ENCODE data around the gene BID.
"Not testable (repeated sequence)": the region's sequence is repeated elsewhere in the genome, so short reads cannot be mapped to it uniquely, and the experiment has no call there.

BID gene

GRCh38 chr22:17769716-17770082 lies 4.6 kb downstream of the BID start:
- DNase-seq (ENCODE audit: low spot score), result no peak

GRCh38 chr22:17769013-17769715 lies 5.1 kb downstream of the BID start:
- DNase-seq (ENCODE audit: low spot score), result no peak

DNA sequence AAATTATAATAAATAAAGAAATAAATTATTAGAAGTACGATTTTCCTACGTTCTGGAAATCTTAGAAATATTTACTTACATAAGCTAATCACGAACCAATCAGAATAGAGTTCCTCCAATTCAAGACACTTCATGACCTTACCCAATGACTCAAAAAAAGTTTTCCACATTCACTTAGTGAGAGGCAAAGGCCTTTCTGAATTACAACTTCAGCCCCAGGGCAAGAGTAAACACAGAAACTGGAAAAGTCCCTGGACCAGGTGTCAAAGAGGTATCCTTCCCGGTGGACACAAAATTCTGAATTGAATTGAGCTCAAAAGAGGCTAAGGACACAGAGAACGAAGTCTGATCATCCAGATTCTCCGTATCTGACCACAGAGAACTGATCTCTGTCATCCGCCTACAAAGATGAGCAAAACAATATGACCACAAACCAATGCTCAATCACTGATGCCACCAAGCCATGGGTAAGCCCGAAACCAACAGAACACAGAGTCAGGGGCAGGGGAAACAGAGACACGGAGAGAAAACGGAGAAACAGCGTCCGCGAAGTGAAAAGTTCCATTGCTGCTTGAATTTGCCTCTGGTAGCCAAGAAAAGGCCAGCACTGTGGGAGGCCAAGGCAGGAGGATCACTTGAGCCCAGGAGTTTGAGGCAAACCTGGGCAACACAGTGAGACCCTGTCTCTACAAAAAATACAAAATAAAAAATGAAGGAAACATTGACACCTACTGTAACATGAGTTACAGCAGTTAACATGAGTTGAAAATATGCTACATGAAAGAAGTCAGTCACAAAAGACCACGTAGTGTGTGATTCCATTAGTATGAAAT lies 6.8 kb downstream of the BID start:
- no peak for DNase-seq (ENCODE audit: low spot score)

- DNase-seq (ENCODE audit: low spot score), result not testable (repeated sequence)
Observed at GRCh38 chr22:17764852-17765251, 9.4 kb downstream of the BID start.

- DNase-seq (ENCODE audit: low spot score), result no peak
Observed at GRCh38 chr22:17764036-17764435, 10.2 kb downstream of the BID start.

- not testable (repeated sequence) for DNase-seq (ENCODE audit: low spot score)
Observed at GRCh38 chr22:17763442-17763841, 10.8 kb downstream of the BID start.

DNA sequence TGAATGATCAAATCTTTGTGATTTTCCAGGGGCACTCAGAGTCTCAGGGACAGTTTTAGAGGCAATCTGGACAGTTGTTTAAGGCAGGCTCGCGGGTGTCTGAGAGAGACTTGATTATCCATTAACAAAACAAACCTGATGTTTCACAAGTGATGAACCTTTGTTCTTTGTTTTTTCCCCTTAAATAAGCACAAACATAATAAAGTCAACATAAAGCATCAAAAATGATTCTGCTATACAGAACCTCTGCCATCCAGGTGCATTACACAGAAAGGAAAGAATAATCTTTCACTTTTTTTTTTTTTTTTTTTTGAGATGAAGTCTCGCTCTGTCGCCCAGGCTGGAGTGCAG lies 13.2 kb downstream of the BID start:
- no peak for DNase-seq (ENCODE audit: low spot score)

DNA sequence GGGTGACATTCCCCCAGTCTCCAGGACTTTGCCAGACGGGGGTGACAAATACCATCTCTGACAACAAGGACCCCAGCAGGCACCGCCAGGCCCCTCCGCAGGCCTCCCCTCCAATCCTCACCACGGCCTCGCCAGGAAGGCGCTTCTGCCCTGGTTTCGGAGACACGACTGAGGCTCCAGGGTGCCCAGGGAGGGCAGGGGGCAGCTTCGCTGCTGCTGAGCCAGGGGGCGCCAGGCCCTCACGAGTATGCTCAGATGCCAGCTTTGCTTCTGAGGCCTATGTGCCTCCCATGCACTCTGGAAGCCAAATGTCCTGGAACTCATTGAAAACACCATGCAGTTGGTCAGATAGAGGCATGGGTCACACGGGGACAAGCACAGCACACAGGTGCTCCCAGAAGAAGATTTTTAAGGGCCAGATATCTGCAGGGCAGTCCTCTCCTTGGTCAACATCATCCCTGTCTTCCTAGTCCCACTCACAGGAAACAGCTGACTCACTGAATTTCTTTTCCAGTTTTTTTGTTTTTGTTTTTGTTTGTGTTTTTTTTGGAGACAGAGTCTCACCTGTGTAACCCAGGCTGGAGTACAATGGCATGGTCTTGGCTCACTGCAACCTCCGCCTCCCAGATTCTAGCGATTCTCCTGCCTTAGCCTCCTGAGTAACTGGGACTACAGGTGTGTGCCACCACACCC lies 19.9 kb downstream of the BID start:
- DNase-seq (ENCODE audit: low spot score), result no peak

DNA sequence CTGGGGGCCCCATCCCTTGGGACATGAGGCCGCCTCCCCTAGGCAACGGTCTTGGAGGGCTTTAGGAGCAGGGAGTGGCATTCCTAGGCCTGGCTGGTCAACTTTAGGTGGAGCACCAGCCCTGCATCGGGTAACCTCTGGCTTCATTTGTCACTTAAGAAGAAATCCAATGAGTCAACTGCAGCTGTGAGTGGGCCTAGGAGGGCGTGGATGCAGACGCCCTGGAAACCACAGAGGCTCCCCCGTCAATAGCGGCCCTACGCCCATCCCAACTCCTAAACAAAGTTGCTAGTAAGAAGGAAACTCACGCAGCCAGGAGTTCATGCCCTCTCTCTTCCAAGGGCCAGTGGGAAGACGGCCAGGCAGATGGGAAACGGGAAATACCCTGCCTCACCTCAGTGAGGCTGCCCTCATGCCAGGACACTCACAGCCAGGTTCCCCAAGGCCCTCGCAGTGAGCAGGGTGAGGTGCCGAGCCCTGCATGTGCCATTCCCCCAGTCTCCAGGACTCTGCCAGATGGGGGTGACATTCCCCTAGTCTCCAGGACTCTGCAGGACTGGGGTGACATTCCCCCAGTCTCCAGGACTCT lies 20.8 kb downstream of the BID start:
- DNase-seq (ENCODE audit: low spot score), result no peak

- no peak for DNase-seq (ENCODE audit: low spot score)
Observed at GRCh38 chr22:17751596-17751995, 22.7 kb downstream of the BID start.

DNA sequence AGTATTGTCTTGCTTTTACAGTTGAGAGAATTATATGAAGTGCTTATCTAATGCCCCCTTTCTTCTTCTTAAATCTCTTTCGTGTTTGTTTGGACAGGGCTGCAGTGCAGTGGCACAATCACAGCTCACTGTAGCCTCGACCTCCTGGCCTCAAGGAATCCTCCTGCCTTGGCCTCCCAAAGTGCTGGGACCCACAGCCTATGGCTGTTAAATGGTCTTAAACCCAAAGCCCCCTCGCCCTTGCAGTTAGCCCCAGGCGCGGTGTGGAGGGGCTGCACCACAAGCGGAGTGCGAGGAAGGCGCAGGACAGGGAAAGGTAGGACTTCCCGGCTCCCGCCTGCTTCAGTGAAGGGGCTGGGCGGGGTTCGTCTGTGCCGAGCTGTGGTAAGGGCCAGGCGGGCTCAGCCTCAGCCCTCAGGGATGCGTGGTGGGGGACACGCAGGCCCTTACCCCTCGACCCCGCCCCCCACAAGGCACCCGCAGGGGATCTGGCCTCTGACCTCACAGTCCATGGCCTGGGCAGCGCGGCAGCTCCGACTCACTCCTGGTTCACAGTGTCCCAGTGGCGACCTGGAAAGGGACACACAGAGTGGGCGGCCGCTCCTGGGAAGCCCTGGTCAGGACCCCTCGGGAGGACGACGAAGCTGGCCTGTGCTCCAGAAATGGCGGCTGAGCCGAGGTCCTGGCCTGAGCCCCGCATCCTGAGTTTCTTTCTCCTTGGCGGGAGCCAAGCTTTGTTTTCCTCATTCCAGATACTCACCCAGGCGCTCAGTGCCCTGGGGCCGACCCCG lies 24.5 kb downstream of the BID start:
- DNase-seq (ENCODE audit: low spot score), result no peak

GRCh38 chr22:17748555-17749353 lies 25.5 kb downstream of the BID start:
- DNase-seq (ENCODE audit: low spot score), result no peak

DNA sequence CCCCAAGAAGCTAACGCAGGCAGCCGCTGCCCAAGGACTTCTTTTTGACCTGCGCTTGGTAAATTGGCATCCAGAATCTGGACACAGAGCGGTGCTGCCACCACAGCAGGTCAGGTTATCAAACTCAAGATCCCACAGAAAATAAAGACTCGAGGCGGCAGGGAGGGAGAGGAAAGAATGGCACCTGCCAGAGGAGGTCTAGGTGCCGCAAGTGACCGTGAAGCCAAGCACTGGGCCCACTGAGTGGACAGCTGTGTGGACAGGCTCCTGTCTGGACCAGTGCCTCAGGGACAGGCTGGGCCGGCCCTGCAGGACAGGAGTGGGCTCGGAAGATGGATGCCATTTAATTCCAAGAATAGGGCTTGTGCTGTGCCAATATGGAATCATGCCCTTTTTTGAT lies 27.4 kb downstream of the BID start:
- no peak for DNase-seq (ENCODE audit: low spot score)

GRCh38 chr22:17744430-17744829 lies 29.8 kb downstream of the BID start:
- no peak for DNase-seq (ENCODE audit: low spot score)

- no peak for DNase-seq (ENCODE audit: low spot score)
Observed at GRCh38 chr22:17743661-17744411, 30.4 kb downstream of the BID start.

DNA sequence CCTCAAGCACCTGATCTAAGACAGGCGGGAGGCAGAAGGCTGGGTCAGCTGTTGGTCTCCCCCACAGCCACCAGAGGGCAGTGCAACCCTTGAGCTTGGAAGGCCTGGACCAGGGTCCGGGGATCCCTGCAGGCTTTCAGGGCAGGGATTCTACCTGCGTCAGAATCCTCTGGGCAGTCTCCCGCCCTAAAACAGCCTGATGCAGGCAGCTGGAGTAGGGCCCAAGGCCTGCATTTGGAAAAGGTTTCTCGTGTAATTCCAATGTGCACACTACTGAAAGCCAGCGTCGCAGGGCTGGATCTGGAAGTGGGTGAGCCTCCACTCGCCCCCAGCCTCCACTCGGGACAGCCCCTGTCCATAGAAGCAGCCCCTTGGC lies 31.8 kb downstream of the BID start:
- DNase-seq (ENCODE audit: low spot score), result peak; percentile 99

GRCh38 chr22:17741866-17742526 lies 32.3 kb downstream of the BID start:
- no peak for DNase-seq (ENCODE audit: low spot score)

GRCh38 chr22:17739196-17739975 lies 34.9 kb downstream of the BID start:
- DNase-seq (ENCODE audit: low spot score), result no peak
